Measurements from ENCODE around the gene MTERF1.
"Not testable (repeated sequence)": the region's sequence is repeated elsewhere in the genome, so short reads cannot be mapped to it uniquely, and the experiment has no call there.

MTERF1 gene, protein sequence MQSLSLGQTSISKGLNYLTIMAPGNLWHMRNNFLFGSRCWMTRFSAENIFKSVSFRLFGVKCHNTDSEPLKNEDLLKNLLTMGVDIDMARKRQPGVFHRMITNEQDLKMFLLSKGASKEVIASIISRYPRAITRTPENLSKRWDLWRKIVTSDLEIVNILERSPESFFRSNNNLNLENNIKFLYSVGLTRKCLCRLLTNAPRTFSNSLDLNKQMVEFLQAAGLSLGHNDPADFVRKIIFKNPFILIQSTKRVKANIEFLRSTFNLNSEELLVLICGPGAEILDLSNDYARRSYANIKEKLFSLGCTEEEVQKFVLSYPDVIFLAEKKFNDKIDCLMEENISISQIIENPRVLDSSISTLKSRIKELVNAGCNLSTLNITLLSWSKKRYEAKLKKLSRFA

DNA sequence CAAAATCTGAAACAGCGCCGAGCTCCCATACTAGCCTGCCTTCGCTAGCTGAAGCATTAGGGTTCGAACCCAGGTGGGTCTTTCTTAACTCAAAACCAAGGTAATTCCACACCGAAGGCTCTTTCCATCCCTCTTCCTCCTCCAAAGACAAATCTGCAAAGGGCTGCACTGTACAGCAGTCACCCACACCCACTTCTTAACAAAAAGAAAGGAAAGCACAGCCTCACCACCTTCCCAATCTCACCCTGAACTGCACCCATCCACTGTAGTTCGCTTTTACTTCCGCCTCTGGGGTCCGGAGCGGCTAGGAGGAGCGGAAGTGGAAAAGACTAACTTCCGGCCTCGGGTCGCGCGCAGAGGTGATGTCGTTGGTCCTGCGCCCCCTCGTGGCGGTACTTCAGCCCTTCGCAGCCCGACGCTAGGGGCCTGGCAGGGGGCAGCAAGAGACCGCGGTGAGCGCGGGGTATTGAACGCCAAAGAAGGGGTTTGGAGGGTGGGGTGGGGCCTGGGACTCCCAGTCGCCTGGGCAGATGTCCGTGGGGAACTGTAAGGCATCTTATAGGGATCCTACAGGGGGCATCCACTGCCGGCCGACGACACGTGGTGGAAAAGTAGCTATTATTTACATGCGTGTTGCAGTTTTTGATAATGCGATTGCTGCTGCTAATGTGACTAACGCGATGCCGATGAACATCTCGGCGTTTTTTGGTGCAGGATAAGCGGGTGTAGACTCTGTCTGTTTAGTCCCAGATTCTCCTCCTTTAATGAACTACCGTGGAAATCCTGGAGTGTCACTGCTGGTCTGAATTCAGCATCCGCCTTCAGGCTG is at the start of gene MTERF1:
TSS of gene MTERF1 (minus strand) at position 290 of the 829 bp plus-strand sequence. CDS start 619 bp downstream, outside the sequence.
- DNase-seq (ENCODE audit: low read depth, low spot score): peak; percentile 69

DNA sequence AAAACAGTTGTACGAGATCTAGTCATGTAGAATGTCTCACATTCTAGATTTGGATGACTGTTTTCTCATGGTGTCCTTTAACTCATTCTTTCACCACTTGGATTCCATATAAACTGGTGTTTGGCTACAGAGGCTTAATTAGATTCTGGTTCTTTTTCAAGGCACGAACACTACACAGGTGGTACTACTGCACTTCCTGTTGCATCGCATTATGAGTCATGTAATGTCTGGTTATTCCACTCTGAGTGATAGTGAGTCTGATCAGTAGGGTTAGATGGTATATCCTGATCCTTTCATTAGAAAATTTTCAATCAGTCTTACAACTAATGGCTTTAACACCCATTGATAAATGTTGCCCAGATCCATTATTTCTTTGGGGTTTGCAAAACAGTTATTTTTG is 49.0 kb upstream of the MTERF1 start:
- no peak for DNase-seq (ENCODE audit: low read depth, low spot score)

DNA sequence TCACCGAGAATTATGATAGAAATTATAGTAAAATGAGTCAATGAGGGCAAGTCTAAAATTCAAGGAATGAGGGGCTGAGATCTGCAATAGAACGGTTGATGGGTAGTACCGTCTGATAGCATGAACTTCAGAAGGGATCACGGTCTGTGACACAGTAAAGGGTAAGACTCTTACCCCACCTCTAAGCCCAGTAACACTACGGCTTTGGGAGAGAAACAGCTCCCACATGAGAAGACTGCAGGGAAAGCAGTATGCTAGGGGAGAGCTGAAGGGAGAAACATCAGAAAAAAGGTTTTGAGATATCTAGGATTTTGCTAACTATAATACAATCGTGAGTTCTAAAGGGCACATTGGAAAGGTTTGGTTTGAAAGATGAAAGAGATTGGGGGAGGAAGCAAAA is 47.4 kb upstream of the MTERF1 start:
- DNase-seq (ENCODE audit: low read depth, low spot score): no peak

DNA sequence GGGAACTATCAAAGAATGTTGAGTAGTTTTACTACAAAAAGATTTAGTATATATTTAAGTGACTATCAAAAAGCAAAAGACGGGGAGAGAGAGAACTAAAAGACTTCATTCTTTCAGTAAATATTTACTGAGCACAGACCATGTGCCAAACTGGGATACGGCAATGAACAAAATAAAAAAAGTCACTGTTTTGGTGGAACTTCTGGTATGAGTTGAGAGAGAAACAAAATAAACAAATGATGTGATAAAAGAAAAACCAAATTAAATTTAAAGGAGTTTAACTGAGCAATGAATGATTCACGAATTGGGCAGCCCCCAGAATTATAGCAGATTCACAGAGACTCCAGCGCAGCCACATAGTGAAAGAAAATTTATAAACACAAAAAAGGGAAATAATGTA is 42.4 kb upstream of the MTERF1 start:
- no peak for DNase-seq (ENCODE audit: low read depth, low spot score)

DNA sequence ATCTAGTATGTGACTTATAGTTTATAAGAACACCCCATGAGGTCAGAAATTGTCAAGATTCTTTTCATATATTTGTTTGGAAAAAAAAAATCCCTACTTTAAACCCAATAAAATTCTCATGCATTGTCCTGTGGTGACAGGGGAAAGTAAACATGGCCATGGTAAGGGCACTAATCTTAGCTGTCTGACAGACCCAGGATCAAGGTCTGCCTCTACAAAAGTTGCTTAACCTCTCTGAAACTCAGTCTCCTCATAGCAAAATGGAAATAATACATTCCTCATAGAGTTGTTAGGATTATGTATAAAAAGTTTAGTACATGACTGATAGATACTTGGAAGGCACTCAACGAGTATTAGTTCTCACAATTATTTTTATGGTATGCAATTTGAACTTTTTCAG is 37.9 kb upstream of the MTERF1 start:
- no peak for DNase-seq (ENCODE audit: low read depth, low spot score)

DNA sequence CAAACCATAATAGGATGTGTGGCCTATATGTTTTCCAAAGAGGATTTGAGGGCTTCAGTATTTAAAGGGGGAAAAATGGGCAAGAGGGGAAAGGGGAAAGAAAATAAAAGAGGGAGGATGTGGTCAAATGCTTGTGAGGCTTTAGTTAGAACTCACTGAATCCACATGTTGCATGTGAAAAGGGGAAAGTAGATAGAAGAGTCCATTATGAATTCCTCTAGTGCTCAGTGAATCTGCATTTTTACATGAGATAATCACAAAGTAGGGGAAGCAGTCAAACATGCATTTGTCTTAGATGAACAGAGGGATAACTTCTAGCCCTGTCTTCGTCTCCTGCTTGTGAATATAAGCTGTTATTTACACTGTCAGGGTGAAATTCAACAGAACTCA is 35.5 kb upstream of the MTERF1 start:
- DNase-seq (ENCODE audit: low read depth, low spot score): no peak

DNA sequence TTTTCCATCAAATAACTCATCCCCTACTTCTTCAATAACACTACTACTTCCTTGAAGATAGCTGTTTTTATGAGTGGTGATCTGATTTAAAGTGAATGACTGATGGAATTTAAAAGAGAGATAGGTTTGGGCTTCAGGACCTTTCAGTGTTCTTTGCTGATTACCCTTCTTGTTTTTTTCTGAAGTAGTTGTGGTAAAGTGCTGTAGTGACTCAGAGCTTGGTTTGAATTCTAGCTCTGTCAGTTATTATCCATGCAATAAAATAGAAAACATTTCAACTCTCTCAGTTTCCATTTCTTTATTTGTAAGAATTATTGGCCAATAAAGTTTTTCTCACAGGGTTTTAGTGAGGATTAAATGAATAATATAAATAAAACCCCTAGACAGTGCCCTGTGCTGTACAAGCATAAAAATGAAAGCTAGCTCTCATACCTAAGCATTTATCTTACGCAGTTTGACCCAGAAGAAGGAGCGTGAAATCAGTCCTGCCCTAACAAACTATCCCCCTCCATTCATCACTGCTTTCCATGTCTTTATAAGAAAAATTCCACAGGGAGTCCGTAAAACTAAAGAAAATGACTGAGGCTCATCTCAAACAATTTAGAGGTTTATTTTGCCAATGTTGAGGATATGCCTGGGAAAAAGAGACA is 35.0 kb upstream of the MTERF1 start:
- no peak for DNase-seq (ENCODE audit: low read depth, low spot score)

DNA sequence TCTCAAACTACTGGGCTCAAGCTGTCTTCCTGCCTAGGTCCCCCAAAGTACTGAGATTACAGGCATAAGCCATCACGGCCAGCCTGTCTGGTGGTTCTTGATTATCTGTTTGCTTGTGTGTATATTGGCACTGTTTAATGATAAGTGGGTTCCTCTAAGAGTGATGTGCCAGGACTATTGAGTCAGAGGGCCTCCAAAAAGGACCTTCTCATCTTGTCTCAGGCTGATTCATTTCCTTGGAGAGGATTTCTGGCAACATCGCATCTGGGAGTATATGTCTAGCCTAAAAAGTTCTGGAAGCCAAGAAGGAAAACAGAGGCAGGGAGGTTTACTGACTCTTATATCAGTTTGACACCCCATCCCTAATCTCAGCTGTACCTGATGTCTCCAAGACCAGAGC is 33.1 kb upstream of the MTERF1 start:
- no peak for DNase-seq (ENCODE audit: low read depth, low spot score)

DNA sequence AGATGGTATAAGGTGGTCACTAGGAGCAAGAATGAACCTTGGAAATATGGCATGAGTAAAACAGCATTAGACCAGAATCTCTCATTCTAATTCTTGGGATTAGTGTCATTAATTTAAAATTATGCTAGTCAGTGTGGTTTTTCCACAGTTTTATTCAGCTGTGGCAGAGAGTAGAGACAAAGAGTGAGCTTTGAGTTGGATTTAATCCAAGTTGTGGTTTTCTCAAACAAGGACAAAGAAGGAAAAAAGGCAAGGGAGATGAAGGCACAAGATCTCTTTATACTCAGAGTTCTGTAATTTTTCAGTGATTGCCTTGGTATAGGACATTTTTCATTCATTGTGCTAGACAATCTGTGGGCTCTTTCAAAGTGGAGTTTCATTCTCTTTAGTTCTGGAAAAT is 32.0 kb upstream of the MTERF1 start:
- no peak for DNase-seq (ENCODE audit: low read depth, low spot score)

DNA sequence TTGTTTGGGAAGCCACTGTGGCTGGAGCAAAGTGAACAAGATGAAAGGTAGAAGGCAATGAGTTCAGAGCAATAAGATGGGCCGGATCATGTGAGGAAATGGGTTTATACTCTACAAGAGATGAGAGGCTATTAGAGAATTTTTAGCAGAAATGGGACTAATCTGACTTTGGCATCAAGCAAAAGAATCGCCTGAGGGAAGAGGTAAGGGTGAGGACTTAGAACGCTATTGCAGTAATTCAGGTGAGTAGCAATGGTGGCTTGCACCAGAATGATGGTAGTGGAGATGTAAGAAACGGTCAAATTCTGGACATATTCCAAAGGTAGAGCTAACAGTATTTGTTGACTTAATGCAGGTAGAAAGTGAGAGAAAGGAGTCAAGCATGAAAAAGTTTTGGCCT is 30.6 kb upstream of the MTERF1 start:
- DNase-seq (ENCODE audit: low read depth, low spot score): no peak

DNA sequence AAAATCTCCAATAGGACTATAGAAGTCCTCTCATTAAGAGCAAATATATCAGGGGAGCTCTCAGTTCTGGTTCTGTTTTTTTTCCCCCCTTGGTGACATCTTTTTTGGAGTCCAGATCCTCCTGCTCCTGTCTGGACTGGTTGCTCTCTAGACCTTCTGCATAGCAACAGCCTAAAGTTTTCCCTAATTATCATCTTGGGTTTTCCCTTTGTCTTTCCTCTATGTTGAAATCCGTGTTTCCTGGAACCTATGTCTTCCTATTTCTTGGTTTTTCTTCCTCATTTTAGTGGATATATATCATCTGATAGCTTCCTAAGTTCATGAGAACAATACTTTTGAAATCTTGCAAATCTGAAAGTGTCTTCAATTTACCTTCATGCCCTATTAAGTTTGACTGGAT is 29.7 kb upstream of the MTERF1 start:
- no peak for DNase-seq (ENCODE audit: low read depth, low spot score)

DNA sequence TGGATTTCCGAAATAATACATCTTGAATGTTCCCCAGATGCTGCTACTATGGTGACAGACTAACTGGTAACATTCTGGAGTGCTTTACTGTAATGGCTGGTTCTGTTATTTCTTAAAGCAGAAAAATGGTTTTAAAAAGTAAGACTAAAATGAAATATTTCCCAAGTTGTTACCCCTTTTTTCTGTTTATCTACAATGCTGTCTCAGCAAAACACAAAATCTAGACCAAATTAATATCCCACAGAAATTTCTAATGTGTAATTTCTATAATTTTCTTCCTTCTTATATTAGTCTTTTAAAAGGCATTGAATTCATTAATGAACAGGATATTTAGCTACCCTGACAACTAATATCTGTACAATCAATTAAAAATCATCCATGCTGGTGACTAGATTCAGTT is 19.1 kb upstream of the MTERF1 start:
- DNase-seq (ENCODE audit: low read depth, low spot score): no peak

DNA sequence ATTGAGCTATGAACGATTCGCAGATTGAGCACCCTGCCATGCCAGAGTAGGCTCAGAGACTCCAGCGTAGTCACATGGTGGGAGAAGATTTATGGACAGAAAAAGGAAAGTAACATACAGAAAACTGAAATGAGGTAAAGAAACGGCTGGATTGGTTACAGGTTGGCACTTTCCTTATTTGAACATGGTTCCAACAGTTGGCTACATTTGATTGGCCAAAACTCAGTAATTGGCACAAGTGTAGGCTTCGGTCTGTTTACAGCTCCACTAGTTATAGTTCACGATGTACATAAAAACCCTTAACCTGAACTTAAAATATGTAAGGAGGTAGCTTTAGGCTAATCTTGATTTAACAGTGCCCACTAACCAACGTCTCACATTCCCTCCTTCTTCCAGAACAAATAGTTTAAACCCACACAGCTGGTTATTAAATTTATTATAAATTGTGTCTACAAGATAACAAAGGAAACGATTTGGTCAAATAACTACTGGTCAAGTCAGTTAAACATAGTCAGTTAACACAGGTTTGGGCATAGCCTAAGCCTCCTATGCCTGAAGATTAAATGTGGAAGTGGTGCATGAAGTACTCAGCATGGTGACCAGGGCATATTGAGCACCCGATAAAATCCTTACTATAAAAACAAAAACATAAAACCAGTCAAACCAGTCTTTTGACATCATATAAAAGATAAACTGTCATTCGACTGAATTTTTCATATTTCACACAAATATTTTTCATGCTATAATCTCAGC is 17.9 kb upstream of the MTERF1 start:
- no peak for DNase-seq (ENCODE audit: low read depth, low spot score)

DNA sequence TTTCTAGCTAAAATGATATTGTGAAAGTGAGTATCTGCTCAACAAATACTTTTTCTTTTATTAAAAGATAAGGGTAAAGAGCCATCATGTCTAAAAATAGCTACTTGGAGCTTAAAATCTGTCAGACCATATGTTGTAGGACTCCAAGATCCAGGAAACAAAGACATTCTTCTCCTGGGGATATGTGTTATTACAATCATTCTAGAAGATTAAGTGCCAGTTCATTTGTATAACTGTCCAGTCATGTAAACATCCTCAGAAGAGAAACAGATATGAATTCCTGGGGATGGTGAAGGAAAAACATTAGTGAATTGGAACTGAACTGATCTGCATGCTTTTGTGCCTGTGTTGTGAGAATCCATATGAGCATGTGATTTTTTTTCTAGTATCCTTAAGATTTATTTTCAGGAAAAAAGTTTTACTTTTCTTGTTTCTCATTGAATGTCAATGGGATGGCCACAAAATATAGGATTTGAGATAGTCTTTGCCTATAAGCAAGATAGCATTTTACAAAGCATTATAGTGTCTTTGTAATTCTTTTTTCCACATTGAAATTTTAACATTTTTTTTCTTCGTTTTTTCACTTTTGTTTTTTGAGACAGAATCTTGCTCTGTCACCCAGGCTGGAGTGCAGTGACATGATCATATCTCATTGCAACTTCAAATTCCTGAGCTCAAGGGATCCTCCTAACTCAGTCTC is 14.4 kb upstream of the MTERF1 start:
- no peak for DNase-seq (ENCODE audit: low read depth, low spot score)

DNA sequence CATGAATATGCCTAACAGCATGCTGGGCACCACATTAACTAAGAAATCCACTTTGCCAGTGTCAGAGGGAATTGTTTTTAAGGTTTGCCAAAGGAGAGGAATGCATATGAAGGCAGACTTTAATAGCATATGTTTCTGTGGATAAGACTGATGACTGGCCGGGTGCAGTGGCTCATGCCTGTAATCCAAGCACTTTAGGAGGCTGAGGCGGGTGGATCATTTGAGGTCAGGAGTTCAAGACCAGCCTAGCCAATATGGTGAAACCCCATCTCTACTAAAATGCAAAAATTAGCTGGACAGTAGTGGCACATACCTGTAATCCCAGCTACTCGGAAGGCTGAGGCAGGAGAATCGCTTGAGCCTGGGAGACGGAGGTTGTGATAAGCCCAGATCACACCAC is 13.2 kb upstream of the MTERF1 start:
- DNase-seq (ENCODE audit: low read depth, low spot score): not testable (repeated sequence)

DNA sequence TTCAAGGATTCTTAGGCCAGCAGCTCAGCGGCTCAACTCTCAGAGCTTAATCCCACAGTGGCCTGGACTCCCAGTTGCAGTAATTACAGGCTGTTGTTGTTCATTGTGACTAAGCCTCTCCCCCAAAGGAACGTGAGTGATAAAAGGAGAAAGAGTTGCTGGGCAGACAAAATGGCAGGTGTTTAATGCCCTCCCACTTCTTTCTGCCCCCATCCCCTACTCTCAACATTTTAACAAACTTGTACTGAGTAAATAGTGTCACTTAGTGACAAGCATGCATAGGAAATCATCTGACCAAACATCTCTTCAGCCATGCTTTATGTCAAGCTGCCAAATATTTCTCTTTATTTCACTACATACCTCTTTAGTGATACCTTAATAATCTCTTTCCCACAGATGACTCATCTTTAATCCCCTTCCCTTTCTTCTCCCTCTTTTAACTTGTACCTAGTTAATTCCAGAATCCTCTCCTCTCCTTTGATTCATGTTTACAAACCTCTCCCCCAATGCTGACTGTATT is 12.4 kb upstream of the MTERF1 start:
- DNase-seq (ENCODE audit: low read depth, low spot score): no peak

DNA sequence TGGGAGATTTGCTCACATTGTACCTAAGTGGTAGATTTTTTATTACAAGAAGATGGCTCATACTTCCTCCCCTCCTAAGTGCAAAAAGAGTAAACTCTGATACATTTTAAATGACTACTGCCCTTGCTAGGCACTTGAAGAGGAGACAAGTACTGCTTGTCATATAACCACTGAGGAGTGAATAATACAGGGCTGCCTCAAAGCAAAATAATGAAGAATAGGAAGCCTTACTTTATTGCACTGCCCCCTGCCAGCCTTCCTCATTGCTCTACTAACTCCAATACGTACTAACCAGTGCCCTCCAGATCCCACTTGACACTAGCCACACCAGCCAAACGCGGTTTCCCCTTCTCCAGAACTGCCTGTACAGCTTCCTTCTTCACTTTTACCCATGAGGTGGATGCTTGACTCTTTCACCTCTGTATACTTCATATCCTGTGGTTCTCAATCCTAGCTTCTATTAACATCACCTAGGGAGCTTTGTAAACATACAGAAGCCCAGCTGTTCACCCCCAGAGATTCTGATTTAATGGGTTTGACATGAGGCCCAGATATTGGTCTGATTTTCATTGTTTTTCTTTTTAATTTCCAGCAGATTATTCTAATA is 11.7 kb upstream of the MTERF1 start:
- DNase-seq (ENCODE audit: low read depth, low spot score): no peak

DNA sequence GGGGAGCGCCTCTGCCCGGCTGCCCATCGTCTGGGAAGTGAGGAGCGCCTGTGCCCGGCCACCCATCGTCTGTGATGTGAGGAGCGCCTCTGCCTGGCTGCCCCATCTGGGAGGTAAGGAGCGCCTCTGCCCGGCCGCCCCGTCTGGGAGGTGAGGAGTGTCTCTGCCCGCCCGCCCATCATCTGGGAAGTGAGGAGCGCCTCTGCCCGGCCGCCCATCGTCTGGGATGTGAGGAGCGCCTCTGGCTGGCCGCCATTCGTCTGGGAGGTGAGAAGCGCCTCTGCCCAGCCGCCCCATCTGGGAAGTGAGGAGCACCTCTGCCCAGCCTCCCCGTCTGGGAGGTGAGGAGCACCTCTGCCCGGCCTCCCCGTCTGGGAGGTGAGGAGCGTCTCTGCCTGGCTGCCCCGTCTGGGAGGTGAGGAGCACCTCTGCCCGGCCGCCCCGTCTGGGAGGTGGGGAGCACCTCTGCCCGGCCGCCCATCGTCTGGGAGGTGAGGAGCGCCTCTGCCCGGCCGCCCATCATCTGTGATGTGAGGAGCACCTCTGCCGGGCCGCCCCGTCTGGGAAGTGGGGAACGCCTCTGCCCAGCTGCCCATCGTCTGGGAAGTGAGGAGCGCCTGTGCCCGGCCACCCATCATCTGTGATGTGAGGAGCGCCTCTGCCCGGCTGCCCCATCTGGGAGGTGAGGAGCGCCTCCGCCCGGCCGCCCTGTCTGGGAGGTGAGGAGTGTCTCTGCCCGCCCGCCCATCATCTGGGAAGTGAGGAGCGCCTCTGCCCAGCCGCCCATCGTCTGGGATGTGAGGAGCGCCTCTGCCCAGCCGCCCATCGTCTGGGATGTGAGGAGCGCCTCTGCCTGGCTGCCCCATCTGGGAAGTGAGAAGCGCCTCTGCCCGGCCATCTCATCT is 8.0 kb upstream of the MTERF1 start:
- not testable (repeated sequence) for DNase-seq (ENCODE audit: low read depth, low spot score)
